HG03571 (cell line): Measurements from ENCODE around the gene SLC16A2.
"Not testable (repeated sequence)": the region's sequence is repeated elsewhere in the genome, so short reads cannot be mapped to it uniquely, and the experiment has no call there.

Experiments used
- ATAC-seq: cut with Tn5 transposase; IDR thresholded peaks from one replicate; pipeline ENCODE4 v1.9.1; 2021; ENCODE audit not compliant: unreplicated experiment

The SLC16A2 gene

GRCh38 chrX:74505437-74505836 is 84.1 kb downstream of the SLC16A2 start:
- ATAC-seq, result no peak

GRCh38 chrX:74506317-74507115 is 85.2 kb downstream of the SLC16A2 start:
- peak; percentile 78 for ATAC-seq

GRCh38 chrX:74507191-74507590 is 85.9 kb downstream of the SLC16A2 start:
- ATAC-seq, result no peak

- no peak for ATAC-seq
Measured at GRCh38 chrX:74509989-74510388, 88.7 kb downstream of the SLC16A2 start.

GRCh38 chrX:74510401-74510800 is 89.1 kb downstream of the SLC16A2 start:
- peak; percentile 41 for ATAC-seq

- ATAC-seq, result no peak
Measured at GRCh38 chrX:74511704-74512103, 90.4 kb downstream of the SLC16A2 start.

- no peak for ATAC-seq
Measured at GRCh38 chrX:74514384-74514783, 93.1 kb downstream of the SLC16A2 start.

GRCh38 chrX:74515356-74515755 is 94.1 kb downstream of the SLC16A2 start:
- ATAC-seq, result no peak

GRCh38 chrX:74516013-74516412 is 94.7 kb downstream of the SLC16A2 start:
- not testable (repeated sequence) for ATAC-seq

- ATAC-seq, result no peak
Measured at GRCh38 chrX:74519870-74520269, 98.6 kb downstream of the SLC16A2 start.

- no peak for ATAC-seq
Measured at GRCh38 chrX:74520291-74520690, 99.0 kb downstream of the SLC16A2 start.

GRCh38 chrX:74520896-74521295 is 99.6 kb downstream of the SLC16A2 start:
- no peak for ATAC-seq

GRCh38 chrX:74521961-74522751 is 100.9 kb downstream of the SLC16A2 start:
- no peak for ATAC-seq

GRCh38 chrX:74523224-74523623 is 101.9 kb downstream of the SLC16A2 start:
- ATAC-seq, result no peak

GRCh38 chrX:74523870-74524735 is 102.8 kb downstream of the SLC16A2 start:
- no peak for ATAC-seq

- ATAC-seq, result no peak
Measured at GRCh38 chrX:74525116-74525515, 103.8 kb downstream of the SLC16A2 start.

GRCh38 chrX:74526764-74527163 is 105.5 kb downstream of the SLC16A2 start:
- no peak for ATAC-seq

- no peak for ATAC-seq
Measured at GRCh38 chrX:74527350-74527749, 106.1 kb downstream of the SLC16A2 start.

GRCh38 chrX:74529311-74529710 is 108.0 kb downstream of the SLC16A2 start:
- no peak for ATAC-seq

GRCh38 chrX:74531081-74531480 is 109.8 kb downstream of the SLC16A2 start:
- ATAC-seq, result no peak

- no peak for ATAC-seq
Measured at GRCh38 chrX:74534569-74535038, 113.3 kb downstream of the SLC16A2 start.
